GM19397 (cell line): ENCODE results near the gene SCGN.

Experiments
- ATAC-seq: cut with Tn5 transposase; IDR thresholded peaks from one replicate; pipeline ENCODE4 v1.9.1; 2021; ENCODE audit warnings: mild to moderate bottlenecking, moderate library complexity; ENCODE audit not compliant: unreplicated experiment

Gene SCGN

GRCh38 chr6:25685251-25685650 lies 33.2 kb downstream of the SCGN start:
- no peak for ATAC-seq

DNA sequence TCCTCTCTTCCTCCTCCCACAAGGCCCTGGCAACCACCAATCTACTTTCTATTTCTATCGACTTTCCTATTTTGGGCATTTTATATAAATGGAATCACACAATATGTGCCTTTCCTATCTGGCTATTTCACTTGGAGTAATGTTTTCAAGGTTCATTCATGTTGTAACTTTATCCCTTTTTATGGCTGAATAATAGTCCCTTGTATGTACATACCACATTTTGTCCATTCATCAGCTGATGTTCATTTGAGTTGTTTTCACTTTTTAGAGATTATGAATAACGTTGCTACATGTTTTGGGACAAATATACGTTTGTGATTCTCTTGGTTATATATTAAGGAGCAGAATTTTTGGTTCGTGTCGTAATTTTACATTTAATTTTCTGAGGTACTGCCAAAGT lies 33.9 kb downstream of the SCGN start:
- ATAC-seq, result no peak

DNA sequence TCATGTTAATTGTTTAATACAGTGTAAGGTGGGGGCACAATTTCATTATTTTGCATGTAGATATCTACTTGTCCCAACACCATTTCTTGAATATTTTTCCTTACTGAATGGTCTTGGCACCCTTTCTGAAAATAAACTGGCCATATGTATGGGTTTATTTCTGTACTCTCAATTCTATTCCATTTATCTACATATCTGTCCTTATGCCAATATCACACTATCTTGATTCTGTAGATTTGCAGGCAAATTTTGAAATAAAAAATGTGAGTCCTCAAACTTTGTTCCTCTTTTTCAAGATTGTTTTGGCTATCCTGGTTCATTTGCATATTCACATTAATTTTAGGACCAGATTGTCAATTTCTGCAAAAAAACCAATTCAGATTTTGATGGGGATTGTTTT lies 34.8 kb downstream of the SCGN start:
- no peak for ATAC-seq

DNA sequence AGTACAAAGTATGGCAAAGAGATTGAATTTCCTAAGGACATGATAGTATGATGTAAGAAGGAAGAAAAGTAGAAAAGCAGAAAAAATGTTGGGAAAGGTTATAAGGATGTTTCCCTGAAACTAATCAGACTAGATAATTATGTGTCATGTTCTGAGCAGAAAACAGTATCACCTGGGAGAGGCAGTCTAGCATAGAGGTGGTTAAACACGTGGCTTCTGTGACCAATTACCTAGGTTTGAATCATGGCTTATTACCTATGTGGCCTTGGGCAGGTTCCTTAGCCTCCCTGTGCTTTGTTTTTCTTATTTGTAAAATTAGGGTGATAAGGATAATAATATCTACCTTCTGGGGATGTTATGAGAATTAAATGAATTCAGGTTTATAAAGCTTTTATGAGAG lies 38.0 kb downstream of the SCGN start:
- ATAC-seq, result no peak

DNA sequence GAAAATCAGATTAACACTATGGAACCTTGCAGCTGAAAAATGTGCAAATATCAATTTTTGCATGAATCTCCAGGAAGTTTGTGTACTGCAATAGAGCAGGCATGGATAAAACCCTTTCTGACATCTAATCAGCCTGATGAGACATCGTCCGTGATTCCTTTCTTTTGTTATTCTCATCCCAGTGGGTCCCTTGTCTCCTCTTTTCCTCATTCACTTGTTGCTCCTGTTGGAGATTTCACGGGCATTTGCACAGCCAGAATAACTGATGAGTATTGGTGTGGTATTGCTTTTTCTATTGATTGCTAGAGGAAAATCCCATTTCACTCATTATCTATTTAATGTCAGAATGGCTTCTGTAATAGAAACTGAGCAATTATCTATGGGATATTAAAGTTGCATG lies 39.9 kb downstream of the SCGN start:
- ATAC-seq, result no peak

DNA sequence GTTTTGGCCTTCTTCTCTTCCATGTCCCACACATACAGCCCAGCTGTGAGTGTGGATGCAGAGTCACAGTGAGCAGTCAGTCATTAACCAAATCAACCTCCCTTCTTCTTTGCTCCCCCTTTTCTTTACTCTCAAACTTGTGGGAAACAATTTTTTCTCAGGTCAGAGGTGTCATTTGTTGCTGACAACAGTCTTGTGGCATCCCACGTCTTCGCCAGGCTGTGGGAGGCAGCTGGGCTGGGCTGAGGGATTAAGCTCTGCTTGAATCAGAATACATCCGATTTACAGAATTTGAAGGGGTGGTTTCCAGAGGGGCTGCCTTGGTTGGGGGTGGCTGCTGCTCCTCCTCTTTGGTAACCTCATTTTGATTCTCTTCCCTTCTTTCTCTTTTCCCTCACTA lies 40.5 kb downstream of the SCGN start:
- ATAC-seq, result no peak

DNA sequence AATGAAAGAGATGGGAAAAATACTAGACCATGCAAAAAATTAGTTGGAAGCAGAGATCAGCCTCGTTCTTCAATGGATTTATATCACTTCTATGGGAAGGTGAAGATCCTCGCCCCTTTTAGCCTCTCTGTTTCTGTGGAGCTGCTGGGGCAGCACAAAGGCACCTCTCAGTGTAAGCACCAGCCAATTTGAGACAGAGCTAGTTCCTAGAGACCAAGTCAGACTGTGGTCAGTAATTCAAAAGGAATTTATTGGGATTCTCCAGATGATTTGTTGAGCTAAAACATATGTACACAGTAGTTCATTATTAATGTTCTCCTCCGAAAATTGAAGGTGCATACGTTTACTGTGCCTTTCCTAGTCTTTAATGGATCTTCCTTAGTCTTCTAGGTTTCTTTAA lies 42.4 kb downstream of the SCGN start:
- ATAC-seq, result no peak

DNA sequence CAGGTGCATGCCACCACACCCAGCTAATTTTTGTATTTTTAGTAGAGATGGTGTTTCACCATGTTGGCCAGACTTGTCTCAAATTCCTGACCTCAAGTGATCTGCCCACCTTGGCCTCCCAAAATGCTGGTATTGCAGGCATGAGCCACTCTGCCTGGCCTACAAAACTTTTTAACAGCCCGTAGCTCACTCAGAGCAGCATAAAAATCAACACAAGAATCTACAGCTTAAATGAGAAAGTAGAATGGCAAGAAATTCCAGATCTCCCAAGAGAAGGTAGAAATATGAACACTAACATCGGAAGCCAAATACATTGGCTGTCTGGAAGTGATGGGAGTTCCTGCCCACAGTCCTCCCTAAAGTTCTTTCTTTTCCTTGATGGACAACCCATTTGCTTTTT lies 43.7 kb downstream of the SCGN start:
- ATAC-seq, result no peak

DNA sequence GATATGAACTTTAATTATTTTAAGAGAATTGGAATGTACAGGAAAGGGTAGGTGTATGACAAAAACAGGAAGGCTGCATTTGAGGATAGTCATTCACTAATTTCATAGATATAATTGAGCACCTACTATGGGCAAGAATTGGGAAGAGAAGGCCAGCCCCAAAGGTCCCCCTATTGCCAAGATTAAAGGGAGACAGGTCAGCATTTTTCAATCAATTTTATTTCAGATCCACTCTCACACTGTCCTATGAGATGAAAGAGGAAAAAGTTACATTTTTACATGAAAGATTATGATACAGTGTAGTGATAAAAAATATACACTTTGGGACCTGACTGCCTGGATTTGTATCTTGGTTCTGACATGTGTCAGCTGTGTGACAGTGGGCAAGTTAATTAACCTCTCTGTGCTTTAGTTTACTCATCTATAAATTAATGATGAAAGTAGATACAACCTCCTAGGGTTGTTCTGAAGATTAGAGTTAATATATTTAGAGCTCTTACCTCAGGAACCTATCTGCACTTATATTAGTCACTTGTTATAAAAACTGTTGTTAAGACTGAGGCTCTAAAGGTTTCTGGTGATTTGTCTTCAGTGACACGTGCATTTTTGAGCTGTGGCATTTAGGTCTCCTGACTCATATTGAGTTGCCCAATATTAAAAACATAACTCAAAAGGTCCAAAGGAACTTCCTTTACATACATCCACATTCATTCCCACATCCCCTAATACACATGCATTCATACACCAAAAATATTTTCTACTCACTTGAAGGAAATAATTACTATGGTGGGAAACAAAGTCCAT lies 45.7 kb downstream of the SCGN start:
- ATAC-seq, result no peak

DNA sequence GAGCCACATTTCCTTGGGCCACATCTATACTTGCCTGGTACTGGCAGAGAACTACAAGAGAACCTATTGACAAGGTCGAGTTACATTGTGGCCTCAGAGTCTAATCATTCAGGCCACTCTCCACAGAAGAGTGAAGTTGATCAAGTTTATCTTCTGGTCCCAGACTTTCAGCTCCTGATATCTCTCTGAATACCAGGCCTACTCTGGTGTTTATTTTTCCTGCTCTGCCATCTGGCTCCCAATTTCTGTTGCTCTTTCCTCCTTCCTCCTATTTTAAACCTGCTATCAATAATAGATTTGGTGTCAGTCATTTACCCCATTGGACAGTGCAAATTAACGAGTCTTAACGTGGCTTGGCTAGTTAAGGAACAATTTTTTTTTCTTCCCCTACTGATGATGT lies 46.6 kb downstream of the SCGN start:
- no peak for ATAC-seq

- no peak for ATAC-seq
These were observed 47.6 kb downstream of the SCGN start for GRCh38 chr6:25699649-25700048.

DNA sequence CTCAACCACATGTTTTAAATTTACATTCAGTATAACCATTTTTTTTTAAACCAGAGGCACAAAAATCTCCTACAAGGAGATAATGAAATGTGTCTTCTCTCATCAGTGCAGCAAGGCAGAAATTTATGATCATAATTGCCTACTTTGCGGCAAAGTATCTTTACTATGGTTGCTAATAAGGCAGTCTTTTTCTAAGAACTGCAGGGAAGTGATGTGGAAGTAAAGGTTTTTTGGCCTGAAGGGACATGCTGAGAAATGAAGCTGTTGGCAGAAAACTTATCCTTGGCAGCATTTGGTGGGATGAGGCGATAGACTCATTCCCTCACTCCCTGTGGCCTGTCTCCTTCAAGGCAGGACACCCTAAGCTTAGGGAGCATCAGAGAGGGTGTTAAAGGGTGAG lies 48.7 kb downstream of the SCGN start:
- ATAC-seq, result no peak

DNA sequence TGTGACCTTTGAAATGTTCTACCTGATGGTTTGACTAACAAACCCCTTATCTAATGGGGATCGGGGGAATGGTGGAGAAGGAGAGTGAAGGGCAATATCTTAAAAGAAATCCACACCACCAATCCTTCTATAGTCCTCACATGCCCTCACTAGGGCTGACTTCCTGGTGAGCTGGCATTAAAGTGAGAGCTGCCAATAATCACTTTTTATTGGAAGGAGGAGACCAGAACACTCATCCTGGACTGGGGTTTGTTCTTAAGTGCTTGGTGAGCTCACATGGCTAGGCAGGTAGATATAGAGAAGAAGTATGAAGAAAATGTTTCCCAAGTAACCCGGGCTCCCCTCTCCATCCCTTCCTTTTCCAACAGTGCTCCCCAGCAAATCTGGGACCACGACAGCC lies 49.8 kb downstream of the SCGN start:
- no peak for ATAC-seq

- no peak for ATAC-seq
These were observed 51.0 kb downstream of the SCGN start for GRCh38 chr6:25703005-25703404.

- no peak for ATAC-seq
These were observed 52.0 kb downstream of the SCGN start for GRCh38 chr6:25704001-25704400.

- ATAC-seq, result no peak
These were observed 54.4 kb downstream of the SCGN start for GRCh38 chr6:25706314-25707014.

- ATAC-seq, result no peak
These were observed 57.7 kb downstream of the SCGN start for GRCh38 chr6:25709761-25710160.

DNA sequence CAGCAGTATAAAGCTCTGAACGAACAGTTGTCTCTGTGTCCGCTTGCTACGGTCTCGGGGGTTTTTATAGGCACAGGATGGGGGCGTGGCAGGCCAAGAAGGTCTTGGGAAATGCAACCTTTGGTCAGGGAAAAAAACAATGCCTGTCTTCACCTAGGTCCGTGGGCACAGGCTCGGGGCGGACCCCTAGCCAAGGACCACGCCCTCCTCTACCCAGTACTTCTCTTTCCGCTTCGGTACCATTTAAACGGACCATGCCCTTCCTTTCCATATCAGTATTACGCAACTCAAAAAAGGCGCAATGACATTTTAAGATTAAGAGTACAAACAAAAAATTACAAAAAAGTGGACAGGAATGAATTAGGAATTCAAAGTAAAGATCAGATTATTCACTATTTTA lies 58.3 kb downstream of the SCGN start:
- no peak for ATAC-seq

DNA sequence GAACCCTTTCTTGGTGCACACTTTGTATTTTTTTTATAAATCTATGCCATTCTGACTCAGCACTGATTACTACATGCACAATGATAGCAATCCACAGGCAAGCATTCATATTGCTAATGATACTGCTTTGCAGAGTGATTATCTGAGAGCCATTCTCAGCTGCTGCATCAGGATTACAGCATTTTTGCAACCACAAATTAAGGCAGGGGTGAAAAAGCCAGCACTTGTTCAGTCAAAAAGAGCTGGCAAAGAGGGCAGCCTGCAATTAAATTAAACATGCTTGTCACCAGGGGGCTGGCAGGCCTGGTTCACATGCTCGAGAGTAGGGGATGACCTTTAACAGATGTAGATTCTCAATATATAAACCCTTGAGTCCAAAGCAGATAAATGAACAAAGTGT lies 61.8 kb downstream of the SCGN start:
- ATAC-seq, result no peak

GRCh38 chr6:25714765-25715164 lies 62.8 kb downstream of the SCGN start:
- no peak for ATAC-seq

GRCh38 chr6:25715794-25716193 lies 63.8 kb downstream of the SCGN start:
- ATAC-seq, result no peak

DNA sequence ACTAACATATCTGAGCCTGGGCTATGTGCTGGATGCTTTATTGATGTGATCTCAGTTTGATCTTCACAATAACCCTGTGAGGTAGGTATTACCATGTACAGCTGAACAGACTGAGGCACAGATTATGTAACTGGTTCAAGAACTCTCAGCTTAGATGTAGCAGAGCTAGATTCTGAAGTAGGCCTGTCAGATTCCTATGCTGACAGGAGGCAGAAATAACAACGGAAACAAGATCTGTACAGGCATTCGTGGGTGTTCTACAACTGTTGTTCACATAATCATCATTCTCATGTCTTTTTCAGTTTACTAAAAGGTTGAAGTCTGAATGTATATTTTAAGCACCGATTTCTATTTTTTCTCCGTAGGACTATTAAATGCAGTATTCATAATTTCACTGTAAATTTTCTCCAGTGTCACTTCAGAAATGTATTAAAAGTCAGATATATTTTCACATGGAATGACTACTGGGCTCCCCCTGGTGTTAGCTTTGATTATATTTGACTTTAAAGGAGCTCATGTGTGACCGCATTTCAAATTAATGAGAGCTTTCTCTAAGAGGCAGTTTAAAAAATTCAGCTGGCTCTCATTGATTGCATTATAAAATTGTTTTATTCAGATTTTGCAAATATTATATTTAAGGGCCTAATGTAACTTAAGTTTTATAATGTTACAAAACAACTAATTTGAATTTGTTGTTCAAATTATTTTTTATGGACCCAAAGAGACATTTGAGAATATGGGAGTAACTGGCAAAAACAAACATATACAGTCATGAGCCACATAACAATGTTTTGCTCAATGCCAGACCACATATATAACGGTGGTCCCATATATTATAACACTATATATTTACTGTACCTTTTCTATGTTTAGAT lies 66.1 kb downstream of the SCGN start:
- ATAC-seq, result no peak
